GM19025 (cell line): ENCODE data around the gene KRT35.

ENCODE experiments used
- ATAC-seq: cut with Tn5 transposase; IDR thresholded peaks from one replicate; pipeline ENCODE4 v1.9.1; 2021; ENCODE audit warnings: mild to moderate bottlenecking, low read depth, moderate library complexity; ENCODE audit not compliant: unreplicated experiment

KRT35 gene

DNA sequence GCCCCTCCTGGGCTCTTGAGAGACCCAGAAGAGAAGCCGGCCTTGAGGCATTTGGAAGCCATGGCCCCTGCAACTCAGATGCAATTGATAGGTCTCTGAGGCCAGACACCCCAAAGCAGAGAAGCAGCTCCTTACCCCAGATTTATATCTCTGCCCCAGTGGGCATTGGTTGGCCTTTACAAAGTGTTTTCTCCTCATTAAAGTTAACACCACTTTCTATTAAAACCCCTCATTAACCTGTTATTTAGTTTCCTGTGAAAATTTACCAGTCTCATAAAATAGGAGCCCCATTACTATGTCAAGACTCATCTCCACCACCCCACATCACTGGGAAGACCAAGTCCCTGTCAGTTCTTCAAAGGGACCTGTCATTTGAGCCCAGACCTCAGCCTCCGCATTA, at the start of gene KRT35:
Gene KRT35, minus strand, starts transcription at position 116 of the 400 bp plus-strand sequence. Its CDS starts 54 bp downstream, at position 62.
- ATAC-seq, result no peak

DNA sequence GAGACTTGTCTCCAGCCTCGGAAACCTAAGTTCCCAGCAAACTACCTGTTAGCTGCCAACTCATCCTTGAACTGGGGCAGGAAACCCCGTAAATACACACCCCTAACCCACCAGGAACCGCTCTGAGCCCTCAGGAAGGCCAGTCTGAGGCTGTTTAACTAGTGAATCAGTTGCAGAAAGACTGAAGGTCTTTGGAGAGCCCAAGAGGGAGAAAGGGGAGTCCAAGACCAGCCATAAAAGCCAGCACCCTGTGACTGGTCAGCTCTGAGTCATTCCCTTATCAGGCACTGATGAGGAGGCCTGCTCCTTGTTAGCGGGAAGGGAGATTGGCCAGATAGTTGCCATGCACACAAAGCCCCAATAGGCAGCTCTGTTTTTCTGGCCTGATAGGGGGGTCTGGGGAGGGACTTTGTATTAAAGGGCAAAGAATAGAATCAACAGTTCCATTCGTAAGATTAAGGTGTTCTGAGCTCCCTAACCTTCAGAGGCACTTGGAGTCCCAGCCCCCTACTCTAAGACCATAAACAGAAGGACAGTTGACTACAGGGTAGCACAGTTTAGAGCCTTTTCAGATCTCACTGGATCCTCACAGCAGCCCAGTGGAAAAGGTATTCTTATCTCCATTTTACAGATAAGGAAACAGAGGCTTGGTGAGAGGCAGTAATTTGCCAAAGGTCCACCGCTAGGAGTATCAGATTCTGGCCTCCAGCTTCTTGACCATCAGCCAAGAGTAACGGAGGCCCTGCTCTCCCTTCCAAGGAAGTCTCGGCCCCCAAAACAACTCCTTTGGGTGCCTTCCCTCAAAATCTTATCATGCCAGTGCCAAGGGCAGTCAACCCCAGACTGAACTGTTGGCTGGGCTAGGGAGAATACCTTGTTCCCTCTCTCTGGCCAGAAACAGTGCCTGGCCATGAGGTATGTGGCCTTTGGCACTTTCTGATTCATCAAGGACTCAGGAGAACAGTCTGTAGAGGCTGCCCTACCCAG, 49.4 kb upstream of the KRT35 start:
- ATAC-seq, result no peak

DNA sequence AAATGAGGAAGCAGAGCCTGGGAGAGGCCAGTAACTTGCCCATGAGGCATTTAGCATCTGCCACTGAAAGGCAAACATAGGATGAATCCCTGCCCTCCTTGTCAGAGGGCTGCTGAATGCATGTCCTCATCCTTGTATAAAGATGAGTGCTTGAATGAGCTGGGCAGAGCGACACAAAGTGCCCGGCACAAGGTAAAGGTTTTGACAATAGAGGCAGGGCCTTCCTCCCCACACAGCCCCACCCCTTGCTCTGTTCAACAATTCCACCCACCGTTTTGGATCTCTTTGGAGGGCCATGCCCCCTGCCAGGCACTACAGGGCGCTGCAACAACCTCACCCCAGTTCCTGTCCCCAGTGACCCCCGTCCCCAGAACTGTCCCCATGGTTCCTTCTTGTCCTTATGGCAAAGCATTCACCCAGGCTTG, 48.6 kb upstream of the KRT35 start:
- ATAC-seq, result no peak

DNA sequence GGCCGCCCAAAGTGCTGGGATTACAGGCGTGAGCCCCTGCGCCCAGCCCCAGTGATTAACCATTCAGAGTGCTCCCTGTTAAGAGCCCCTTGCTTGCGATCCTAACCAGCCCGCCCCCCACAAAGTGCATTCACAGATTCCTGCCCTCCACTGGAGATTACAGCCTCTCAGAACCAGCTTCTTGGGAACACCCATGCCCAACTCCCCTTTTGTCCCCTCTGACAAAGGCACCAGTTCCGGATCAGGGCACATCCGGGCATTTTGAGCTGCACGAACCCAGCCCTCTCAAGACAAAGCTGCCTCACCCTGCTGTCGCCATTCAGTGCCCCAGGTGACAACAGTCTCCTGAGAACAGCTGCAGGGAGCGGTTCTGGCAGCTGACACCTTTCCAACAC, 48.0 kb upstream of the KRT35 start:
- no peak for ATAC-seq

DNA sequence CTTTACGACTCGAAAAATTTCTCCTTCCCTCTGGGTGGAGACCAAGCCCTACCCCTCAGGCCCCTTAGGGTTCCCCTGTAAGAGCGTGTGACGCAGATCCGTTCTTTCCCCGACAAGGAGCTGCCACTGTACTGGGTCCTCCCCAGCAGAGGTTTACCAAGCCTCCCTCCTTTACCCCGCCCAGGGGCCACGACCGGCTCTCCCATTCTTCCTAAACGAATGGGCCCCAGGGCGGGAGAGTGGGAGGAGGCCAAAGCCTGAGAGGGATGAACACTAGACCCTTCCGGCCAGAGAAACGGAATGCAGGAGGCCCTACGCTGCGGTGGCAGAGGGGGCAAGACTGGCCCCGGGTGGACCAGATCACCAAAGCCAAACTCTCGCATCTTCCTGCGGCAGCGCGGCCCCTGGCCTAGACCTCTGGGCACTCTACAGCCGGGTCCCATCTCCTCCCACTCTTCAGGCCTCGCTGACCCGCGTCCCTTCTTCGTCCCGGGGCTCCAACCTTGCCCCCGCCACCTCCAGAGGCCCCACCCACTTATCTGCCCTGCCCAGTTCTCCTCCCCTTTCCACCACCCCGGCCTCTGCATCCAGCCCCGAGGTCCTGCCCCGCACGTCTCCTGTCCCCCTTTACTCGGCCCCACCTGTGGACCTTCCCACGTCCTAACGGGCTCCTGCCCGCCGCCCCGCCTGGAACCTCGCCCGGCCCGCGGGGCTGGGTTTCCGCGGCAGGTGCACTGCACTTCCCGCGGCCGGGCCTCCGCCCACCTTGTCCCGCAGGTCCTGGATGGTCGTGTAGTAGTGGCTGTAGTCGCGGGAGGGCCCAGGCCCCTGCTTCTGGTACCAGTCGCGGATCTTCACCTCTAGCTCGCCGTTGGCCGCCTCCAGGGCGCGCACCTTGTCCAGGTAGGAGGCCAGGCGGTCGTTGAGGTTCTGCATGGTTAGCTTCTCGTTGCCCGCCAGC, 46.4 kb upstream of the KRT35 start:
- ATAC-seq, result no peak

DNA sequence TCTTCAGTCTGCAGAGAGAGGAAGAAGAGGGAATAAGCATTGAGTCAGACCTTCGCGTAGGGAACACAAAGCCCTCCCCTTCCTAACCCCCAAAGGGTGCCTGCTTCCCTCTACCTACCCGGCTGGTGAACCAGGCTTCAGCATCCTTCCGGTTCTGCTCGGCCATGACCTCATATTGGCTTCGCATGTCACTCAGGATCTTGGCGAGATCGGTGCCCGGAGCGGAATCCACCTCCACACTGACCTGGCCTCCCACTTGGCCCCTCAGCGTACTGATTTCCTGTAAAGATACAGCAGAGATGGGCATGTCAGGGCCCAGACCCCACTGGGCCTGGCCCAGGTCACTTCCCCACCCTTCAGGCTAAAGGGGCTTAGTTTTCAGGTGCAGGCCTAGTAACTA, 43.3 kb upstream of the KRT35 start:
- no peak for ATAC-seq

DNA sequence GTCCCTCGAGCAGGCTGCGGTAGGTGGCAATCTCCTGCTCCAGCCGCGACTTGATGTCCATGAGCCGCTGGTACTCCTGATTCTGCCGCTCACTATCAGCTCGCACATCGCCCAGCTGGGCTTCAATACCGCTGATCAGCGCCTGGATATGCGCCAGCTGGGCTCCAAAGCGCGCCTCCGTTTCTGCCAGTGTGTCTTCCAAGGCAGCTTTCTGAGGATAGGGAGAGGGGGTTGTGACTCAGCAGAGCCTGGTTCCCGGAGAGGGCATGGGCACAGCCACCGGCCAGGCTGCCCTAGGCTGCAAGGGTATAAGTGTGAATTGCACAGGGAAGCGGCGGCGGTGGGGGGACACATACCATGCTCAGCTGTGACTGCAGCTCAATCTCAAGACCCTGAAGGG, 42.8 kb upstream of the KRT35 start:
- no peak for ATAC-seq

DNA sequence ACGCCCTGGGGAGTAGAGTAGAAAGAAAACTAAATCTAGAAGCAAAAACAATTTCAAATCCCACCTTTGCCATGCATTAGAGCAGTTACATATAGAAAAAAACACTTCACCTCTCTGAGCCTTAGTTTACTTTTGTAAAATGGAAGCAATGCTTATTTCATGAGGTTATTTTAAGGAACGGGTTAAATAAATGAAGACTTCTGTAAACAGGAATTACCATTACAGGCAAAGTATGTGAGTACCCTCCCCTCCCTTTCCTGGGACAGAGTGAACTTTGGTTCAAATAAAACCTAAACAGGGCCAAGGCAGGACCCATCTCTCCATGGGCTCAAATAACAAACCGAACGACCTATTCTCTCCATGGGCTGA, 42.3 kb upstream of the KRT35 start:
- no peak for ATAC-seq

DNA sequence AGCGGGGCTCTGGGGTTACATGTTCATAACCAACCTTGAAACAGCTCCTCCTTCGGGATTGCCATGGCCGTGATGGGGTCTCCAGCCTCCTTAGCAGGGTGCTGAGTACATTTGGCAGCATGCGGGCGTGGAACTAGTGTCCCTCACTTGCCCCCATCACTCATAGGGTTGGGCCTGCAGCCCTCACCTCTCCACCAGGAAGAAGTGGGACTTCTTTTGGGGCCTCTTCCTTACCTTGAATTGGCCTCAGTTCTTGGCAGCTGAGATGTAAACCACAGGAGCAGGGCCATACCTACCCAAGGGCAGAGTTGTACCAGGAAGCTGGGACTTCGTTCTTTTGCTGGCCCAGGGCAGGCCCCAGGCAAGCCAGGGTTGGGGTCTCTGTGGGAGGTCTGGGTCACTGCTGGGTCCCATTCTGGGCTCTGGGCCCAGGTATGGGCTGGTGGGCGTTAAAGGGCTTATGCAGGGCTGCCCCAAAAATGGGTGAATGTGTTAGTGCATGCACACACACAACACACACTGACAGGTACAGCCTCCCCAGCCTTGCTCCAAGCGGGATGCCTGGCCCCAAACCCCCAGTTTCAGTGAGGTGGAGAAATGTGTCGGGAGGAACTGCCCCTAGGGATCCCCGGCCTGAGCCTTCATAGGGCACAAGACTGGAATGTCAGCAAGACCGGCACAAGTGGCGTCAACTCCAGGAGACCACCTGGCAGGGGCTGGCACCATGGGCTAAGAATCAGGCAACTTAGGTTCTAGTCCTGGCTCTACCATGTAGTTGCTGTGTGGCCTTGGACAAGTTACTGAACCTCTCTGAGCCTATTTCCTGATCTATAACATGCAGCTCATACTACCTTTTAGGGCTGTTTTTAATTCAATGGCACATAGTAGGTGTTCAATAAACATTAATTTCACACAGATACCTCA, 41.6 kb upstream of the KRT35 start:
- ATAC-seq, result no peak

DNA sequence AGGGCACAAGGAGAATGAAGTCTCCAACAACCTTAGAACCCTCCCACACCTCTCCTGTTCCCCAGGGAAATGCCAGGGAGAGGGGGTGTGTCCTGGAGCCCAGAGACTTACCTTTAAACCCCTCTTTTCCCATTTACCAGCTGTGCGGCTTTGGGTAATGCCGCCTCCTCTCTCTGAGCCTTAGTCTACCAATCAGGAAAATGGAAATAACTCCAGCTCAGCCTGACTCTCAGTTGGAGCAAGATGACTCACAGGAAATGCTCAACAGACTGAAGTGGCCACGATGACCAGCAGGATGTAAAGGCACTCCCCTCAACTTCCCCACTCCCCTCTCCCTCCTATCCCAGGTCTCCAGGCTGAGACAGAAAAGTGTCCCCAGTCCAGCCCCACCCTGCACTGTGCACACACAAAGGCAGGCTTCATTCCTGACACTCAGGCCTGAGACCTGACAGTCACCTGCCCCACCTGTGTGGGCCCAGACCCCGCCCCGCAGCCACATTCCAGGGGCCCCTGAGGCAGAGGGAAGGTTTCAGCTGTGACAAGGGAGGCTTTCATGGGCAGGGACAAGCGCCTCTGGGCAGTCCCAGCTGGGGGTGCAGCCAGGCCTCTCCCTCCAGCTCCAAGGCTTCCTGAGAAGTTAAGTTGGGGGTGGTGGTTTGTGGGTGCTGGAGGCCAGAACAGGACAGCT, 40.8 kb upstream of the KRT35 start:
- ATAC-seq, result no peak

DNA sequence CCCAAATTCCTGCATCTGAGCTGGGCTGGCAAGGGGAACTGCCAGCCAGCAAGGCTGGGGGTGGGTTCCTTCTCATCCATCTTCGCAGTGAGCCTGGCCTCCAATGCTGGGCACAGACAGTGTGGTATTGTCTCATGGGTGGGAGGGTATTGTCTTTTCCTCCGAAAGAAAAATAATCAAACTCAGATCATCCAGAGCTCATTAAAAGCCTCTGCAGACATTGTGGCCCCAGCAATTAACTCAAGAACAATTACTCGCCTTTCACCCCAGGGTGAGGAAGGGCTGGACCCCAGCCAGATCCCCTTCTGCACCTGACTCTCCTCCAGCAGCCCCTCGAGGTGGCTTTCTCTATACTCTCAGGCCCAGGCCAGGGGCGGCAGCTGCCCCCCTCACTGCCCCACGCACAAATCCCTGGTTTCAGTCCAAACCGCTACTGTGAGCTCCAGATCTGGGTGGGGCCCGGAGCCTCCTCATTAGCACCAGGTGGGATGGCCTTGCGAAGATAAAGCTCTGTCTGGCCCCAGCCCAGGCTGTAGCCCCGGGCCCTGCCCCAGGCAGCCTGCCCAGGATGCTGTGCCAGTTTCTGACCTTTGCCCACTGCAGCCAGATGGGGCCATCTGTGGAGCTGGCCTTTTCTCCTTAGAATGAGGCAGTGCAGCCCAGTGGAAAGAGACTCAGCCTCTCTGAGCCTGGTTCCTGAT, 40.0 kb upstream of the KRT35 start:
- ATAC-seq, result no peak

DNA sequence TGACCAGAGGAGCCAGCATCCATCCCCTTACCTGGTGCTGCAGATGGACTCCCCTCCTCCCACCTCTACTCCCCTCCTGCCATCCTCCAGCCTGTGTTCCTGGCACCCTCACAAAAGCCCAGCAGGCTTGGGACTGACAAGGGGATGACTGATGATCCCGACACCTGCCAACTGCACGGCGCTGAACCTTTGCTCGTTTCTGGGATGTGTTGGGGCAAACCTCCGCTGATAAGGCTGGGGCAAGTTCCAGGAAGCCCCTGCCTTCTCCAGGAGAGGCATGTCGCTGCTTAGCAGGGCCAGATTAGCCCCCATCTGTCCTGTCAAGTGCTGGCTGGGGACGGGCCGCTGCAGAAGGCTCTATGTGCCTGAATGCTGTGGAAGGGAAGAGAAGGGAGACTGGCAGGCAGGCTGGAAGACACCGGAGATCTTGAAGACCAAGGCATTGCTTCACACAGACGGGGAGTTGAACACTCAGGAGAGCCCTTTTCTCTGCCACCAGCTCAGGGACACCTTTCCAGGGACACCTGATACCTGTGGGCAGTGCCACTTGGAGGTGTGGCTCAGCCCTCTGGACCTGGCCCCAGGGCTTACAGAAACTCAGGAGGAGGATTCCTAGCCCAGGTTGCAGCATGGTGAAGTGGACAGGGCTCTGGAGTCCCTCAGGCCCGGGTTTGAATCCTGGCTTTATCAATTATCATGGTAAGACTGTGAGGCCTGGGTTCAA, 38.7 kb upstream of the KRT35 start:
- no peak for ATAC-seq

DNA sequence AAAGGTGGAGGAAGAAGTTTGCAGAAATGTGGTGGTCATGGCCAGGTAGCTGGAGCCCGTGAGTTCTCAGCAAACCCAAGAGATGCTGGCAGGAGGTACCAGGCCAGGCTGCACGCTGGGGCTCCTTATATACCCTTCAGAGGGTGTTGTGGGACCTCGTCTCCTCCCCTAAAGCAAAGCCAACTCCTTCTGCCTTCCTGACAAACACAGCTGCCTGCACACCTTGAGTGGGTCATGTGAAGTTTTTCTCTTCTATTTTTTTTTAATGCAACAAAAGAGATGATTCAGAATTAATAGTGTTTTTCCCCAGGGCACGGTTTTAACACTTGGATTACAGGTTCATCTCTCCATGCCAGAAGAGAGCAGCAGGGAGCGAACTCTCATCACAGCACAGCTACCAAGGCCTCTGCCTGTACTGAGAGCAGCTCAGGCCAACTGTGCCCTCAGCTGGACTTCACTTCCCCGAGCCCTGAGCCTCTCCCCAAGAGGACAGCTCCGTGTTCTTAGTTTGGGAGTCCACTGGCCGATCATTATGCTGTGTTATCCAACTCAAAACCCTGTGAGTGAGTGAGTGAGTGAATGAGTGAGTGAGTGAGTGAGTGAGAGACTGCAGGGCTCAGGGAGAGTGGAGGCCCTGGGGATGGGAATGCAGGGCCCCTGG, 38.0 kb upstream of the KRT35 start, which contains the start of gene KRT15:
Gene KRT15, minus strand, starts transcription at position 102 of the 661 bp plus-strand sequence. Its CDS starts 63 bp downstream, at position 39.
- no peak for ATAC-seq

DNA sequence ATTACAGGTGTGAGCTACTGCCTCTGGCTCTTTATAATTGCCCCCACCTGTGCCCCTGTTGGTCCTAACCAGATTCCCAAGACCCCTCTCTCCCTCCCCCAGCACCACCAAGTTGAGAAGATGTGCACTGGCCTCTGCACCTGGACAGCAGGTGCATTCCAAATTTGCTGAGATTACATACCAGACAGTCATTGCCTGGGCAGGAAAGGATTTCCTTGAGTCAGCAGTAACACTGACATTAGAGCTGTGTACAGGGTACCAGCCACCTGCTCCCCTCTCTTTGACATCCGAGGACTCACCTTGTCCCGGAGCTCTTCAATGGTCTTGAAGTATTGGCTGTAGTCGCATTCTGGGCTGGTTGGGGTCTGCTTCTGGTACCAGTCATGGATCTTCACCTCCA, 37.1 kb upstream of the KRT35 start:
- no peak for ATAC-seq

DNA sequence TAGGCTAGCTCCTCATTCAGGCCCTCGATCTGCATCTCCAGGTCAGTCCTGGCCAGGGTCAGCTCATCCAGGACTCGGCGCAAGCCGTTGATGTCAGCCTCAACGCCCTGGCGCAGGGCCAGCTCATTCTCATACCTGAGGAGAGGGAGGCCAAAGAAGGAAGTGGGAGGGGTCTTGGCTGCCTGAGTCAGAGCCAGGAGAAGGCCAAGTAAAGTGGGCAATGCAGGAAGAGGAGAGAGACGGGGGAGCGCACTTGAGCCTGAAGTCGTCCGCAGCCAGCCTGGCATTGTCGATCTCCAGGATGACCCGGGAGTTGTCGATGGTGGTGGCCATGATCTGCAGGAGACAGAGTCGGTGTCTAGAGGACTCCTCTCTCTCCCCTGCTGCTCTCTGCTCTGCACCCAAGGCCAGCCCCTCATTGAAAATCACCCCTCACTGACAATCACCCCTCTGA, 35.9 kb upstream of the KRT35 start:
- ATAC-seq, result no peak

DNA sequence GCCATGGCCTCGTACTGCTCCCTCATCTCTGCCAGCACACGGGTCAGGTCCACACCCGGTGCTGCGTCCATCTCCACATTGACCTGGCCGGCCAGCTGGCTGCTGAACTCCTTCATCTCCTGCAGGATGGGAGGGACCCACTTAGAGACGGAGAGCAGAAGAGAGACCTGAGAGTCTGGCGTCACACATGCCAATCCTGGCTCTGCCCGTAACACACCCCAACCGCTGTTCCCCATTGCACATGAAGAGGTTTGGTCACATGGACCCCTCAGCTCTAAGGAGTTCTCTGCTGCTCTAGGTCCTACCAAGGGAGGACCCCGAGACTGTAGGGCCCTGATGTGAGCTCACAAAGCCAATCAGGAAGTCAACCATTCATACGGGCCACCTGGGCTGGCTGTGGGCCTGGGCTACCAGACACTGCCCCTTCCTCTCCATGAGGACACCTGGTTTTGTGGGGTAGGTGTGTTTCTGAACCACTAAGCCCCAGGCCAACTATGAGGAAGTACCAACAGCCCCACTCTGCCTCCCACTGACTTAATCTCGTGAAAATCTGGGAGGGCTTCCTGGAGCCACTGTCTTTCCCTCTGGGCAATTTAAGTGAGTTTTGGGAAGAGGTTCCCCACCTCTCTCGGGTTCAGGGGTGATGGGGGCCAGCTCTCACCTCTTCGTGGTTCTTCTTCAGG, 35.3 kb upstream of the KRT35 start:
- ATAC-seq, result no peak

DNA sequence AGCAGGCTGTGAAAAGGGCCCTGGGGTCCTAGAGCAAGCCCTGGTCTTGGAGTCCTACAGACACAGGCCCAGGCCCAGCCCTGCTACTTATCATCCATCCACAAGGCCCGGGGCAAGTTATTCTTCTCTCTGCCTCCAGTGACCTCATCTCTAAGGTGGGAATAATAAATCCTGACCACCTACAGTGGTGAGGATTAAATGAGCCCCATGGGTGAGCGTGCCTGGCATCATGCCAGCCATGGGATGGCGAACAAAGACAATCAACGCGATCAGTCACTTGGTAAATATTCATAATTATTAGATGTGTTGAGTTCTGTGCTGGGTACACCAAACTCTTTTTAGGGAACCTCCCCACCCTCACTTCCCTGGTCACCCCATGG, 32.2 kb upstream of the KRT35 start:
- ATAC-seq, result no peak
